Measurements from ENCODE around the gene OBSCN.

DNA sequence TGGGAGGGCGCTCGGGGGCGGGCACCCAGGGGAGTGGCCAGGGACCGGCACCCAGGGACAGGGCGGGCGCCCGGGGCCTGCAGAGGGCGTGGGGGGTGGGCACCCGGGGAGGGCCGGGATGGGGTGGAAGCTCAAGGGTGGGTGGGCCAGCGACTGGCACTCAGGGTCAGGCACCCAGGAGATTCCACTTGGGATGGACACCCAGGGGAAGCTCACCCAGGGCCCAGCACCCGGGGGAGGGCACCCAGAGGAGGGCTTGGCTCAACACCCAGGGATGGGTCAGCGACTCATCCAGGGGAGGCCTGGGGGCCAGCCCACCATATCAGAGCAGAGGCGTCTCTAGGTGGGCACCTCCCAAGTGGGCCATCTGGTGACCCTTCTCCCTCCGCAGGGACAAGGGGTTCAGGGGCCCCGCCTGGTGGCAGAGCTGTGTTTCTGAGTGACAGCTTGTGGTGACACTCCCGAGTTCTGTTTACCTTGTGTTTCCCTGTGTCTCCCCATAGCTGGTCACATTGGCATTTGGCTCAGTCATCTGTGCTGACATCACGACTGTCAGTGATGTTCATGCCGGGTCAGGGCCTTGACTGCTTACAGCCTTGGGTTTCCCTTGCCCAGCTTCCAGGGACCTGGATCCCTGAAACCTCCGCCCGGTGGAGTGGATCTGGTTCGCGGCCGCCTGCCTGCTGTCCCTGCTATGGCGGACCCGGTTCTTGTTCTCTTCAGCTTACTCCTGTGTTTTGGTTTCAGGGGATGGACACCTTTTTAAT, 41.5 kb upstream of the OBSCN start:
- TF ChIP-seq, protein P1, sequence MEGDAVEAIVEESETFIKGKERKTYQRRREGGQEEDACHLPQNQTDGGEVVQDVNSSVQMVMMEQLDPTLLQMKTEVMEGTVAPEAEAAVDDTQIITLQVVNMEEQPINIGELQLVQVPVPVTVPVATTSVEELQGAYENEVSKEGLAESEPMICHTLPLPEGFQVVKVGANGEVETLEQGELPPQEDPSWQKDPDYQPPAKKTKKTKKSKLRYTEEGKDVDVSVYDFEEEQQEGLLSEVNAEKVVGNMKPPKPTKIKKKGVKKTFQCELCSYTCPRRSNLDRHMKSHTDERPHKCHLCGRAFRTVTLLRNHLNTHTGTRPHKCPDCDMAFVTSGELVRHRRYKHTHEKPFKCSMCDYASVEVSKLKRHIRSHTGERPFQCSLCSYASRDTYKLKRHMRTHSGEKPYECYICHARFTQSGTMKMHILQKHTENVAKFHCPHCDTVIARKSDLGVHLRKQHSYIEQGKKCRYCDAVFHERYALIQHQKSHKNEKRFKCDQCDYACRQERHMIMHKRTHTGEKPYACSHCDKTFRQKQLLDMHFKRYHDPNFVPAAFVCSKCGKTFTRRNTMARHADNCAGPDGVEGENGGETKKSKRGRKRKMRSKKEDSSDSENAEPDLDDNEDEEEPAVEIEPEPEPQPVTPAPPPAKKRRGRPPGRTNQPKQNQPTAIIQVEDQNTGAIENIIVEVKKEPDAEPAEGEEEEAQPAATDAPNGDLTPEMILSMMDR (conservative IDR thresholded peaks at IDR 0.05; ENCODE audit: low read depth, low read length), result peak; percentile 22; the same call in 1 of the 2 replicates
- peak; percentile 36; the same call in 1 of the 2 replicates for TF ChIP-seq POLR2A (IDR thresholded peaks at IDR 0.05; ENCODE audit: low read depth, low read length)
- TF ChIP-seq, protein P2, sequence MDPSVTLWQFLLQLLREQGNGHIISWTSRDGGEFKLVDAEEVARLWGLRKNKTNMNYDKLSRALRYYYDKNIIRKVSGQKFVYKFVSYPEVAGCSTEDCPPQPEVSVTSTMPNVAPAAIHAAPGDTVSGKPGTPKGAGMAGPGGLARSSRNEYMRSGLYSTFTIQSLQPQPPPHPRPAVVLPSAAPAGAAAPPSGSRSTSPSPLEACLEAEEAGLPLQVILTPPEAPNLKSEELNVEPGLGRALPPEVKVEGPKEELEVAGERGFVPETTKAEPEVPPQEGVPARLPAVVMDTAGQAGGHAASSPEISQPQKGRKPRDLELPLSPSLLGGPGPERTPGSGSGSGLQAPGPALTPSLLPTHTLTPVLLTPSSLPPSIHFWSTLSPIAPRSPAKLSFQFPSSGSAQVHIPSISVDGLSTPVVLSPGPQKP (IDR thresholded peaks at IDR 0.05; ENCODE audit: borderline replicate concordance, low read depth, low read length), result no peak
- no peak; the same call in 1 of the 2 replicates for TF ChIP-seq RAD21 (IDR thresholded peaks at IDR 0.05; ENCODE audit: low read length)
- no peak for TF ChIP-seq RCOR1 (IDR thresholded peaks at IDR 0.05; ENCODE audit: insufficient replicate concordance, low read length)
- peak; percentile 21; the same call in 1 of the 2 replicates for TF ChIP-seq NFE2L2 (IDR thresholded peaks at IDR 0.05; ENCODE audit: low read depth, low read length)
- no peak for TF ChIP-seq RFX5 (IDR thresholded peaks at IDR 0.05; ENCODE audit: low read depth, low read length)
- TF ChIP-seq BHLHE40 (IDR thresholded peaks at IDR 0.05; ENCODE audit: low read depth, low read length), result no peak
- TF ChIP-seq MAFK (IDR thresholded peaks at IDR 0.05; ENCODE audit: low read depth, low read length), result no peak
- no peak for TF ChIP-seq CEBPB (IDR thresholded peaks at IDR 0.05; ENCODE audit: low read depth, low read length)
